Activated T-helper 1 cell treated with anti-CD3 and anti-CD28 coated beads, Interleukin-2, amount 50 U/mL, for 16 hours (primary cell): ENCODE measurements around the gene SIRT5.

ENCODE experiments used
- DNase-seq, 2 donors: peaks; one replicate each; pipeline ENCODE4 v3.0.0-alpha.2; 2020; ENCODE audit warnings: low read depth in 1 of 2, low spot score in 1 of 2

The SIRT5 gene

GRCh38 chr6:13629459-13630116 is 55.2 kb downstream of the SIRT5 start:
- DNase-seq, result no peak

- no peak for DNase-seq
Measured at GRCh38 chr6:13630499-13630898, 56.1 kb downstream of the SIRT5 start.

- no peak for DNase-seq
Measured at GRCh38 chr6:13633343-13633742, 58.9 kb downstream of the SIRT5 start.

- no peak for DNase-seq
Measured at GRCh38 chr6:13635948-13636658, 61.7 kb downstream of the SIRT5 start.

- DNase-seq, result no peak
Measured at GRCh38 chr6:13638014-13638413, 63.6 kb downstream of the SIRT5 start.

GRCh38 chr6:13638626-13639025 is 64.2 kb downstream of the SIRT5 start:
- DNase-seq, result no peak

DNA sequence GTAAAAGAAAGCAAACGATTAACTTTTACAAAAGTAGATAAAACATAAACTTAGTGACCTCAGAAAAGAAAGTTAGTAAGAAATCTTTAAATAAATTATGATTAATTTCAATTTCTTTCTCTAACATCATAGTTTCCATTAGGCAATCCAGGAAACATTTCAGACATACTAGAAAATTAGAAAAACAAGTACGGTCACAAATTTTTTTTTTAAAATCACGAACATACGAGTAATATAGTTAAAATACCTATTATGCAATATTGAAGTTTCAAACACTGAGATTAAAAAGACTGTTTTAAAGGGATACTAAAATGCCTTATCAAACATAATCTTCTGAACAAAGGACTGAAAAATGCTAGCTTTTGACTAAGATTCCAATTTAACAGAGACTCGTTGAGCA is 66.9 kb downstream of the SIRT5 start:
- DNase-seq, result no peak

DNA sequence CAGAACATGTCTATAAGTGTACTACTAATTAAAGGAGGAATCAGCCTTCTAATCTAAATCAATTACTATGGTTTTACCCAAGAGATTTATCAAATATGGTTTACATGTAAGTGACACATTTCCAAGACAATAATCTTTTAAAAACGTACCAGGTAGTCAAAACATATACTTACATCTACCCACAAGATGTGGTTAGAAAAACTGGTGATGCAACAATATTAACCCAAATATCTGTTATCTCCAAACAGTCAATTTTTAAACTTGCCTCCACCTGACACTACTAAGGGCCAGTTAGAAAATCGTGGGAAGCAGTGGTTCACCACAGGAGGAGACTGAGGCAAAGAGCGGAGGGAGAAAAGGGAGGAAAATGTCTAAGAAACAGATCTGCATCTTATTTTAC is 68.7 kb downstream of the SIRT5 start:
- no peak for DNase-seq

GRCh38 chr6:13648850-13649249 is 74.4 kb downstream of the SIRT5 start:
- no peak for DNase-seq

DNA sequence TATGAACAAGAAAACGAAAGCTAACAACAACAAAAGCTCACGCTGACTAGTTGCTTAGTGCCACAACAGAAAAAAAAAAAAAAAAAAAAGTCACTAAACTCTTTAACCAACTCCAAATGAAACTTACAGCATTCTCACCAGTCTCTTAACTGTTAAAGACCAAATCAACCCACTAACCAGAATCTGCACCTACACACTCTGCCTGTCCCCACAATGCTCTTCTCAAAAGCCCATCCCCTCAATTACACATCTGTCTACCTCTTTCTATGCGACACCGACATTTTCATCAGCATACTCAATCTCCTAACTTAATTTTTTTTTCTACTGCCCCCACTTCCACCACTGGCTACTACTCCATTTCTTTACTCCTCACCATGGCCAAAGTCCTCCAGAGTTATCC is 75.0 kb downstream of the SIRT5 start:
- no peak for DNase-seq

GRCh38 chr6:13653296-13653695 is 78.9 kb downstream of the SIRT5 start:
- DNase-seq, result no peak

DNA sequence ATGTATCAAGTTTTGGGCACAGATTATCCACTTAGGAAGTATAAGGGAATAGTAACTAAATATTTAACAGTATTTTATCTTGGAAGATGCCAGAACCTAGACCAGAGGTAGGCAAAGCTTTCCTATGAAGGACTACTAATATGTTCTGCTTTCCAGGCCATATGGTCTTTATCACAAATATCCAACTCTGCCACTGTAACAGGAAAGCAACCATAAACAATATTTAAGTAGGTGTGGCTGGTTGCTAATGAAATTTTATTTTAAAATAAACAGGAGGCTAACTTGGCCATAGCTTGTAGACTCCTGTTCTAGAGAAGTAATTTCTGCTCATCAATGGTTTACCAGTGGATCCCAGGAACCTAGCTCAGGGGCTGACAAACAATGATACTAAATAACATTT is 80.1 kb downstream of the SIRT5 start:
- no peak for DNase-seq

GRCh38 chr6:13655700-13656099 is 81.3 kb downstream of the SIRT5 start:
- DNase-seq, result no peak

- DNase-seq, result no peak
Measured at GRCh38 chr6:13660273-13660672, 85.9 kb downstream of the SIRT5 start.

- DNase-seq, result no peak
Measured at GRCh38 chr6:13660893-13661292, 86.5 kb downstream of the SIRT5 start.

GRCh38 chr6:13661647-13662046 is 87.2 kb downstream of the SIRT5 start:
- DNase-seq, result no peak

GRCh38 chr6:13662651-13663334 is 88.4 kb downstream of the SIRT5 start:
- no peak for DNase-seq

- DNase-seq, result no peak
Measured at GRCh38 chr6:13663986-13664385, 89.6 kb downstream of the SIRT5 start.
